Ovary (tissue), 3 donors: ENCODE data around the gene RRAS2.

Source experiments
- POLR2A ChIP-seq: fragments of 450-650 bp; IDR thresholded peaks from one replicate; pipeline ENCODE4 v1.6.1; 2017; ENCODE audit warnings: antibody characterized with exemption, mild to moderate bottlenecking, moderate library complexity
- TF ChIP-seq, protein P1 (sequence below), 3 donors: fragments of 450-650 bp in 2 of 3; fragments of 200-600 bp in 1 of 3; IDR thresholded peaks; one replicate each; pipeline versions ENCODE4 v1.5.1 to v1.8.0; 2016 to 2022; ENCODE audit warnings: antibody characterized with exemption in 3 of 3, mild to moderate bottlenecking in 1 of 3
- donor health status: DM: no; HTN: no; CAD: no.

DNA sequence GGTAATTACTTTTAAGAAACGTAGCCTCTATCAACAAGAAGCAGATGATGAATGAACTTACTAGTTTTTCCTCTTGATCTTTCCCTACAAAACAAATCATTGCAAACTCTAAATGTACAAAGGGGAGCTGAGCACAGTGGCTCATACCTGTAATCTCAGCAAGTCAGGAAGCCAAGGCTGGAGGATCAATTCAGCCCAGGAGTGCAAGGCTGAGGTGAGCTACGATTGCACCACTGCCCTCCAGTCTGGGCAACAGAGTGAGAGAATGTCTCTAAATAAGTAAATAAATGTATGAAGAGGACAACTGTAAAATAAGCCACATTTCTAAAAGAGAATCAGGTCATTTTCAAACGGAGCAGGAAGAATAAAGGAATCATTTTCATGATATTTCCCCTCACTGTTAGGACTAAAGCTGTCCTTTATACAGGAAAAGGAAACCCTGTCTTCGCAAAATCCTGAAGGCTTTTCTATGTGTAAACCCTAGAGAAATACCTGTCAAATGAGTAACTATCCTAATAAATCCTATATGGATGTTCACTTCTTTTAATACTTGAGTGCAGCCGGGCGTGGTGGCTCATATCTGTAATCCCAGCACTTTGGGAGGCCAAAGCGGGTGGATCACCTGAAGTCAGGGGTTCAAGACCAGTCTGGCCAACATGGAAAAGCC lies 41.2 kb downstream of the RRAS2 start:
- TF ChIP-seq, protein P1, sequence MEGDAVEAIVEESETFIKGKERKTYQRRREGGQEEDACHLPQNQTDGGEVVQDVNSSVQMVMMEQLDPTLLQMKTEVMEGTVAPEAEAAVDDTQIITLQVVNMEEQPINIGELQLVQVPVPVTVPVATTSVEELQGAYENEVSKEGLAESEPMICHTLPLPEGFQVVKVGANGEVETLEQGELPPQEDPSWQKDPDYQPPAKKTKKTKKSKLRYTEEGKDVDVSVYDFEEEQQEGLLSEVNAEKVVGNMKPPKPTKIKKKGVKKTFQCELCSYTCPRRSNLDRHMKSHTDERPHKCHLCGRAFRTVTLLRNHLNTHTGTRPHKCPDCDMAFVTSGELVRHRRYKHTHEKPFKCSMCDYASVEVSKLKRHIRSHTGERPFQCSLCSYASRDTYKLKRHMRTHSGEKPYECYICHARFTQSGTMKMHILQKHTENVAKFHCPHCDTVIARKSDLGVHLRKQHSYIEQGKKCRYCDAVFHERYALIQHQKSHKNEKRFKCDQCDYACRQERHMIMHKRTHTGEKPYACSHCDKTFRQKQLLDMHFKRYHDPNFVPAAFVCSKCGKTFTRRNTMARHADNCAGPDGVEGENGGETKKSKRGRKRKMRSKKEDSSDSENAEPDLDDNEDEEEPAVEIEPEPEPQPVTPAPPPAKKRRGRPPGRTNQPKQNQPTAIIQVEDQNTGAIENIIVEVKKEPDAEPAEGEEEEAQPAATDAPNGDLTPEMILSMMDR (IDR thresholded peaks at IDR 0.05) = no peak
- no peak for TF ChIP-seq POLR2A
